Activated B cell treated with CpG ODN at 0.5 μM for 24 hours (primary cell): ENCODE results near the gene ATG13. TPM values are rescaled to one million over a fixed set of nuclear protein-coding genes. Genes with fewer than 3 reads are reported as not detected.

Experiments
- ATAC-seq: fragments of 200-7000 bp; cut with Tn5 transposase; one replicate; pipeline ENCODE4 v1.10.0; 2021; ENCODE audit warnings: low read depth, mild to moderate bottlenecking, moderate library complexity
- CTCF ChIA-PET: fragments of 350-600 bp; sonication (Branson Sonifier 250); formaldehyde crosslinking; loops from one replicate; lab custom pipeline; 2021; ENCODE audit warnings: antibody characterized with exemption; lab: Charles Lee
- POLR2A ChIA-PET: fragments of 350-600 bp; sonication (Branson Sonifier 250); formaldehyde crosslinking; loops from one replicate; lab custom pipeline; 2021; ENCODE audit warnings: antibody characterized with exemption; lab: Charles Lee
- DNase-seq: peaks from one replicate; pipeline ENCODE4 v3.0.0; 2022
- H3K27ac Mint-ChIP-seq: one replicate; pipeline ENCODE4 v1.8.0; 2020; ENCODE audit warnings: mixed read lengths
- H3K27me3 Mint-ChIP-seq: one replicate; pipeline ENCODE4 v1.8.0; 2021; ENCODE audit warnings: mixed read lengths
- H3K36me3 Mint-ChIP-seq: one replicate; pipeline ENCODE4 v1.8.0; 2021; ENCODE audit warnings: low read depth, mixed read lengths
- H3K4me1 Mint-ChIP-seq: one replicate; pipeline ENCODE4 v1.8.0; 2021; ENCODE audit warnings: mixed read lengths
- H3K4me3 Mint-ChIP-seq: one replicate; pipeline ENCODE4 v1.8.0; 2020; ENCODE audit warnings: mild to moderate bottlenecking, mixed read lengths
- H3K9me3 Mint-ChIP-seq: one replicate; pipeline ENCODE4 v1.8.0; 2020; ENCODE audit warnings: mixed read lengths
- CTCF ChIP-seq: fragments of 200-600 bp; IDR thresholded peaks from one replicate; pipeline ENCODE4 v1.8.0; 2022; ENCODE audit warnings: antibody characterized with exemption, mild to moderate bottlenecking
- intact Hi-C: fragments of 100-400 bp; cut with micrococcal nuclease; formaldehyde crosslinking; loops from one replicate; pipeline ENCODE4 v1.15.1; 2024
- total RNA-seq: library from RNA; stranded (reverse); gene quantifications from 2 replicates; pipeline ENCODE4 v1.2.3, GENCODE V29; 2022

ATG13 gene
- total RNA-seq, 1 donor from 2014 or later = 73.7 TPM

GRCh38 chr11:46642627-46643335 is 25.4 kb downstream of the ATG13 start:
- POLR2A ChIA-PET = no interaction called here
- H3K4me3 Mint-ChIP-seq = no peak overlapping the region
- H3K36me3 Mint-ChIP-seq = peaks cover 74% of the 10 kb centered on the region
- TF ChIP-seq CTCF = no peak
- no peaks in the 10 kb centered on the region for H3K4me1 Mint-ChIP-seq
- no peaks in the 10 kb centered on the region for H3K27me3 Mint-ChIP-seq
- CTCF ChIA-PET = no interaction called here
- DNase-seq = no peak
- intact Hi-C loops = no loop called here
- no peak overlapping the region for H3K27ac Mint-ChIP-seq
- H3K9me3 Mint-ChIP-seq = no peaks in the 10 kb centered on the region
- ATAC-seq = no peak

GRCh38 chr11:46643531-46643930 is 26.2 kb downstream of the ATG13 start:
- peaks cover 76% of the 10 kb centered on the region for H3K36me3 Mint-ChIP-seq
- H3K4me3 Mint-ChIP-seq = no peak overlapping the region
- ChIA-PET POLR2A (no interaction called here), CTCF (no interaction called here)
- no peak for TF ChIP-seq CTCF
- no peak for DNase-seq
- no peaks in the 10 kb centered on the region for H3K4me1 Mint-ChIP-seq
- no peaks in the 10 kb centered on the region for H3K27me3 Mint-ChIP-seq
- H3K9me3 Mint-ChIP-seq = no peaks in the 10 kb centered on the region
- H3K27ac Mint-ChIP-seq = no peak overlapping the region
- intact Hi-C loops = no loop called here
- ATAC-seq = no peak

DNA sequence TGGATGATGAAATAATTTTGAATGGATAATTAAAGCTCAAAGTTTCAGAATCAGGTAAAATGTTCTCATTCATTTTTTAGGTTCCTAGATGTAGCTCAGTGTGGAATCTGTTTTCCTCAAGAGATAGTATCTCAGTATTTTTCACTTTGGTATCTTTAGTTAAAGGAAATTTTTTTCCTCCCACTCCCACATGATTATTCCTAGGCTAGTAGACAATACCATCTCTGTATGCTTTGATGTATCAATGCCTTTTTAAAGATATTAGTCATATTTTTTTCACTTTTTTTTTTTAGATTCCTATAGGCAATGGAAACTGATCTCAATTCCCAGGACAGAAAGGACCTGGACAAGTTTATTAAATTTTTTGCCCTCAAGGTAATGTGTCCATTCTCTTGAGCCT is 26.6 kb downstream of the ATG13 start:
- H3K9me3 Mint-ChIP-seq = no peaks in the 10 kb centered on the region
- no peak overlapping the region for H3K4me3 Mint-ChIP-seq
- H3K4me1 Mint-ChIP-seq = no peaks in the 10 kb centered on the region
- H3K27me3 Mint-ChIP-seq = no peaks in the 10 kb centered on the region
- TF ChIP-seq CTCF = no peak
- peaks cover 75% of the 10 kb centered on the region for H3K36me3 Mint-ChIP-seq
- ATAC-seq = no peak
- no peak for DNase-seq
- ChIA-PET POLR2A (no interaction called here), CTCF (no interaction called here)
- H3K27ac Mint-ChIP-seq = no peak overlapping the region
- intact Hi-C loops = no loop called here

GRCh38 chr11:46649180-46649738 is 31.9 kb downstream of the ATG13 start:
- H3K9me3 Mint-ChIP-seq = no peaks in the 10 kb centered on the region
- H3K27me3 Mint-ChIP-seq = no peaks in the 10 kb centered on the region
- no peak overlapping the region for H3K27ac Mint-ChIP-seq
- no peak for ATAC-seq
- DNase-seq = no peak
- CTCF ChIA-PET = no interaction called here
- POLR2A ChIA-PET = no interaction called here
- no peak for TF ChIP-seq CTCF
- no peak overlapping the region for H3K4me3 Mint-ChIP-seq
- intact Hi-C loops = no loop called here
- H3K36me3 Mint-ChIP-seq = peaks cover 81% of the 10 kb centered on the region
- H3K4me1 Mint-ChIP-seq = no peaks in the 10 kb centered on the region

DNA sequence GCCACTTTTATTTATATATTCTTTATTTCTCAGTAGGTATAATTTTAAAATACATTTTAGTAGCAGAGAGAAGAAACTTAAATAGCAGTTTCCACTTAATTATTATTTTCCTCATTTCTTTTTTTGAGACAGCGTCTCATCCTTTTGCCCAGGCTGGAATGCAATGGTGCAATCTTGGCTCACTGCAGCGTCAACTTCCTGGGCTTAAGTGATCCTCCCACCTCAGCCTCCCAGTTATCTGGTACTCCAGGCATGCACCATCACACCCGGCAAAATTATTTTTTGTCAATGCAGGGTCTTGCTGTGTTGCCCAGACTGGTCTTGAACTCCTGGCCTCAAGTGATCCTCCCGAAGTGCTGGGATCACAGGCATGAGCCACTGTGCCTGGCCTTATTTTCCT is 38.3 kb downstream of the ATG13 start:
- CTCF ChIA-PET = no interaction called here
- Mint-ChIP-seq H3K36me3 (peaks cover 75% of the 10 kb centered on the region), H3K4me3 (no peak overlapping the region), H3K27ac (no peak overlapping the region), H3K4me1 (no peaks in the 10 kb centered on the region), H3K9me3 (no peaks in the 10 kb centered on the region), H3K27me3 (no peaks in the 10 kb centered on the region)
- intact Hi-C loops = no loop called here
- POLR2A ChIA-PET = no interaction called here
- DNase-seq = no peak
- no peak for TF ChIP-seq CTCF
- no peak for ATAC-seq
